Stimulated activated CD4-positive, alpha-beta T cell treated with anti-CD3 and anti-CD28 coated beads, Interleukin-2, amount 100 ng/mL, for 48 hours (primary cell): ENCODE data around the gene ZNF580.

Experiments used
- DNase-seq, 2 donors: peaks; one replicate each; pipeline ENCODE4 v3.0.0-alpha.2; 2020

ZNF580 gene

DNA sequence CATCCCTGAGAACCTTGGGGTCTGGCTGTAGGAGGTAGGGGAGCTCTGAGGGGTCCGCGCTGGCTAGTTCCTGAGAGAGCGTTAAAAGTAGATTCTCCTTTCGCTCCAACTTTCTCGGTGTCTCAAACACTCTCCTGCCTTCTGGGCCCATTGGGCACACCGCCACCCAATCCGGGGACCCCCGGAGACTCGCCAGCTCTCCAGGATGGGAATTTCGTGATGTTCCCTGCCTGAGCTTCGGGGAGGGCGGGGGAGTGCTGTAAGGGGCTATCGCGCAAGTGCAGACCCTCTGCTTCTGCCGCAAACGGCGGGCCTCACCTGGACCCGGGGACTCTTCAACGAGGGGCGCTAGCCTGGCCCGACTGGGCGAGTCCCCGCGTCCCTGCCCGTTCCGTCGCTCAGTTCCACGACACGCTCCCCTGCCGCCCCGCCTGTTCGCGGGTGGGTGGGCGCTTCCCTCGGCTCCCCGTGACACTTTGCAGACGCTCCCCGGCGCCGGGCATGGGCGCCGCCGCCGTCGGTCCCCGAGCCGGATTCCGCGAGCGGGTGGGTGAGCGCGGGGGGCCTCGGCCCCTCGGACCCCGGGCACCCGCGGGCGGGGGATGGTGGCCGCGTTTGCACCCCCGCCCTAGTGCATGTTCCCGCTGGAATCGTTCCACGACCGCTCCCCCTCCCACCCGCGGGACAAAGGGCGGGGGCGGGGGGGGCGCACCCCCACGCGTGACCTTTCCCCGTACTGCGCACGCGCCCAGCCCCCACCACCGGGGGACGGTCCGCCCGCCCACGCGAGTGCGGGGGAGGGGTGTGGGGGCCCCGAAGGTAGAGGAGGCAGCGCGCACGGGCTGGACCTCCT is 7.2 kb downstream of the ZNF580 start, which contains the start of gene CCDC106:
TSS of gene CCDC106 (plus strand) at position 481 of the 853 bp plus-strand sequence. CDS start 835 bp downstream, outside the sequence.
- no peak for DNase-seq

DNA sequence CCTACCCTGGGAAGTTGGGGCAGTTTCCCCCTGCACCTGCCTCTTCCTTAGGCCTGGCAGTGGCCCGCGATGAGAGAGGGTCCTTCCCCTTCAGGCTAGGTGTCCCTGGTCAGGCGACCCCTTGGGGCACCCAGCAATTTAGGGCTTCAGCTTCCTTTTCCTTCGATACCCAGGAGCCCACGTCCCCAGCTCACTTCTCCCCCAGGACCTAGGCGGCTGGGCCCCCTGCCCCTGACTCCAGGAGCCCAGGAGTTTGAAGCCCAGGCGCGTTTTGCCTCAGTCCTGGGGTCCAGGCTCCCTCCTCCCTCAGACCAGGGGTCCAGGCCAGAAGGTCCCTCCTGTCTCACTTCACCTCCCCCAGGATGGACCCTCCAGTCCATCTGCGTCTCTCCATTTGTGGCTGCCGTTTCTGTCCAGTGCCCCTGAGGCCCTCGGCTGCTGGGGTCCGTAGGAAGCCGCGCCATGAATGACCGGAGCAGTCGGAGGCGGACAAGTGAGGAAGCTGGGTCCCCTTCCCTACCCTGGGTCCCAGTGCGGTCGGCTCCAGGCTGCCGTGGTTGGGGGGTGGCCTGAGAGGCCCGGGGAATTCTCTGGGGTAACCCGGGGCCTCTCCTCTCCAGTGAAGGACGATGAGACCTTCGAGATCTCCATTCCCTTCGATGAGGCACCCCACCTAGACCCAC is 7.9 kb downstream of the ZNF580 start:
- DNase-seq, result no peak

DNA sequence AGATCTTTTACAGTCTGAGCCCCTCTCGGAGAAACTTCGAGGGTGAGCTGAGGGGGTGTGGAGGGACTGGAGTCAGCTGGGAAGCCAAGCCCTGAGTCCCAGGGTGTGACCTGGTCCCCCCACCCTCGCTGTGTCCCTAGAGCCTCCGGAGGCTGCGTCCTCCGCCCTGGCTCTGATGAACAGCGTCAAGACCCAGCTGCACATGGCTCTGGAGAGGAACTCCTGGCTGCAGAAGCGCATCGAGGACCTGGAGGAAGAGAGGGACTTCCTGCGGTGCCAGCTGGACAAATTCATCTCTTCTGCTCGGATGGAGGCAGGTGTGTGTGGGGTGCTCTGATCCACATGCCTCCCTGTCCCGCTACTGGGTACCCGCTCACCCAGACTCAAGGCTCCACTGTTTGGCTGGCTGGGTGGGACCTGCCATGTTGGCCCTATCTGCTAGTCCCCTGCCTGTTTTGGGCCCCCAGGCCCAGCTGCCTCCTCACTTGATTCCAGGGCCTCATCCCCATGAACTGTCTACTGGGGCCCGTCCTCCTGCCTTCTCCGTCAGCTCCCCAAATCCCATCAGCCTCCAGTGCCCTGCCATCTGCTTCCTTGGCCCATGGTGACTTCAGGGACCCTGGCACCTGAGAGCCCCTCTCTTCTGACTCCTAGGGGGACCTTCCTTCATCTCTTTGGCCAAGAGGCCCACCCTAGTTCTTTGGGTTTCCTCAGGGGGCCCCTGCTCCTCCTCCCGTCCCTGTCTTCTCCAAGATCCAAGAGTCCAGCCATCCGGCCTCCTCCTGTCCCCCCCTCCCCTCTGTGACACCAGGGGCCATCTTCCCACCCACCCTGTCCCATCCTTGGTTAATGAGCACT is 8.7 kb downstream of the ZNF580 start:
- DNase-seq, result no peak

DNA sequence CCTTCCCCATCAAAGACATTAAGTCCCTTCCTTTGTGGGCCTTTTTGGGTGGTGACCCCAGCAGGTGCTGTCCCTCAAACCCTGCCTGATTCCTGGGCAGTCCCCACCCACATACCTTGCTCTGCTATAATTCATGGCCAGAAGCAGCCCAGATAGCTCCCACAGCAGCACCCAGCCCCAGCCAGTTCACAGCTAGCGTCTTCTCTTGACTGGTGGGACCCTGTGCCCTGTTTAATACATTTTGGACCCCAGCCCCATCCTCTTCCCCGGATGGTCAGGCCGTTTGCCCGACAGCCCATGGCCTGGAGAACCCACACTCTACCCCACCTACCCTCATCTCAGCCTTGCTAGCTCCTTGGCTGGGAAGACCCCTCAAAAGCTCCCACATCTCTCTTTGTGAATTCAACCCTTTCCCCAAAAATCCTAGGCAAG is 9.3 kb downstream of the ZNF580 start:
- no peak for DNase-seq

DNA sequence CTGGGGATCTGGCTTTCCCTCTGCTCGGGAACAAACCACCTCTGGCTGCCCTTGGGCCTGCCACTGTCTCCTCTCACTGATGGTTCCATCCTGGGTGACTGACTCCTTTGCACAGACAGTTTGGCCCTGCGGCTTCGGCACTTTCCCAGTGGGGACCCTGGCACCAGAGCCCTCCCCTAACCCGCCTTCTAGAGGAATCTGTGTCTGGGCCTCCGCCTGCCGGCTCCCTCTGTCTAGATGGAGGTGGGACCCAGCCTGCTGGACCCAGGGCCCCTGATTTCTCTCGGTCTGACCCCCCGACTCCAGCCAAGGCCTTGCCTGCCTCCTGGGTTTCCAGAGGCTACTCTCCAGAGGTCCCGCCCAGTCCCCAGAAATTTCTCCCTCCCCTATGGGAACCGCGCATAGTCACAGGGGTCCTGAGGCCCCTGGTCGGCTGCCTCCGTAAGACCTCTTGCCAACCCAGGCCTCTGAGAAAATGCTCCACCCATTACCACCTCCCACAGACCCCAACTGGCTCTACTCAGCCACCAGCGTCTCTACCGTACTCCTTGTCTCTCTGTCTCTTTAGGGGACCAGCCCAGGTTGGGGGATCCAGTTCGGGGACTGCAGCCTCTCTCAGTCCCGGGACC is 9.9 kb downstream of the ZNF580 start:
- no peak for DNase-seq

DNA sequence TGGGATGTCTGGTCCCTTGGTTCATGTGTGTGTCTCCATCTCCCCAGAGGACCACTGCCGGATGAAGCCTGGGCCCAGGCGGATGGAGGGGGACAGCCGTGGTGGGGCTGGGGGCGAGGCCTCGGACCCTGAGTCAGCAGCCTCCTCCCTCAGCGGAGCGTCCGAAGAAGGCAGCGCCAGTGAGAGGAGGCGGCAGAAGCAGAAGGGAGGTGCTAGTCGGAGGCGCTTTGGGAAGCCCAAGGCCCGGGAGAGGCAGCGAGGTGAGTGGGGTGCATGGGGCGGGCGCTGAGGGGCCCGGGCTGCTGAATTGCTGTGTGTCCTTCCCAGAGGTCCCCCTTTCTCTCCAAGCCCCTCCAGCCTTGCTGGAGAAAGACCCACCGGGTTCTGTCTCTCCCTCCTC is 10.4 kb downstream of the ZNF580 start:
- no peak for DNase-seq

DNA sequence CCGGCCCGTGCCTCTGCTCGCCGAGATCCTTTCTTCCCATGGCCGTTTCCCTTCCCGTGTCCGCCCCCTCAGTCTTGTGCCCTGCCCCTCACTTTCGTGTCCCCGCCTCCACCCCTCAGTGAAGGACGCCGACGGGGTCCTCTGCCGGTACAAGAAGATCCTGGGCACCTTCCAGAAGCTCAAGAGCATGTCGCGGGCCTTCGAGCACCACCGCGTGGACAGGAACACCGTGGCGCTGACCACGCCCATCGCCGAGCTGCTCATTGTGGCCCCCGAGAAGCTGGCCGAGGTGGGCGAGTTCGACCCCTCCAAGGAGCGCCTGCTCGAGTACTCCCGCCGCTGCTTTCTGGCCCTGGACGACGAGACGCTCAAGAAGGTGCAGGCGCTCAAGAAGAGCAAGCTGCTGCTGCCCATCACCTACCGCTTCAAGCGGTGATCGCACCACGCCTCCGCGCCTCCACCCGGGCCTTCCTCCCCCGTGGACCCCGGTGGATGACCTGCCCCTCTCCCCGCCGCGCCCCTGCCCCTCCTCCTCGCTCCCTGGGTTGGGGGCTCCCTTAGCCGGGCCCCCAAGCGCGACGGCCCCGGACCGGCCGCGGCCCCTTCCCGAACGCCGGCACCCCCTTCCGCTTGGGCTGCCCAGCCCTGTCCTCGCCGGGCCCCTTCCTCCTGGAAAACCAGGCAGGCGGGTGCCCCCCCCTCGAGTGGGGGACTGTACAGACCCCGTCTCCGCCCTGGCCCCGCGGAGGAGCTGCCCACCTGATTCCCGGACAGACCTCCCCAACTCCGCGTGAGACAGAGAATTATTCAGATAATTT is 11.7 kb downstream of the ZNF580 start:
- DNase-seq, result no peak

DNA sequence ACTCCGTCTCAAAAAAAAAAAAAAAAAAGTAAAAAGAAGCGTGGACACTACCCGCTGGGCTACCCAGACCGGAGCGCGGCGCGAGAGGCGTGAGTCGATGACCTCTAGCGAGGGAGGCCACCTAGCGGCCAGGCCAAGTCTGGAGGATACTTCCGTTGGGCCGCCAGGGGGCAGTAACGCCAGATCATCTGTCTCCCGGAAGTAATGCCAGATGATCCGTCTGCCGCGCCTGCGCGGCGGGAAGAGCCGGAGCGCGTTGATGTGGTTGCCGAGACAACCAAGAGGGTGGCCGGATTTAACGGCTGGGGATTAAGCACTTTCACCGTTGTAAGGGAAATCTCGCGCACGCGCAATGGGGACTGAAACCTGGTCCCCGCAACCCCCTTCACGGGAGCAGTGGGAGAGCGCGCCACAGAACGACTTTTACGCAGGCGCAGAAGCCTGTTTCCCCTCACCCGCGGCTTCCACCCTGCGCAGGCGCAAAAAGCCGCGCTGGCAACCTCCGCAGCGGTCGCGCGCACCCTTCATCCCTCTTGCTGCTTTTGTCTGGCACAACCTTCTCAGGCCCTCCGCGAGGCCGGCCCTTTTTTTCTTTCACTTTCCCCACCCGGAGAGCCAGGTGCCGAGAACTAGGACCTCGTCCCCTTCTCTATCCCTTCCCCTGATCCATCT is 13.0 kb downstream of the ZNF580 start:
- peak; percentile 93 to 97 for DNase-seq

DNA sequence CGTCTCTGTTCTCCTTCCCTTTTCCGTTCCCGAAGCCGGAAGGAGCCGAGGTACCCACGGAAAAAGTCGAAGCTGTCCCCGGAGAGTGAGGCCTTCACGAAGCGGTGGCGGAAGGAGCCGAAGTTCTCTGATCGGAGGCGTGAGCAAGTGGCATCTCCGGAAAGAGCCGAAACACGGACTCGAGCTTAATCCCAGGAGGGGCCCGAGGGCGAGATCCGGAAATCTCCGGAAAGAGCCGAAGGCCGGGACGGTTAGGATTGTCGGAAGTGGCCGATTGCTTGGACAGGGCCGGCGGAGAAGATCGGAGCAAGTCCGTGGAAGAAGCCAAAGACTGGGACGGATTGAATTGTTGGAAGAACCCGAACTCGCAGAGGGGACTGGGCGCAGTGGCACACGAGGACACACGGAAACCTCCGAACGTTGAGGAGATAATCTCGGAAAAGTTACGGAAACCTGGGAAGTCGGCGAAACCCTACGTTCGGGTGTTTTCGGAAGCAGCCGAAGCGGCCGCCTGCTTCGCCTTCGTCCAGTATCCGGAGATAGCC is 13.6 kb downstream of the ZNF580 start:
- peak; percentile 96 to 98 for DNase-seq

DNA sequence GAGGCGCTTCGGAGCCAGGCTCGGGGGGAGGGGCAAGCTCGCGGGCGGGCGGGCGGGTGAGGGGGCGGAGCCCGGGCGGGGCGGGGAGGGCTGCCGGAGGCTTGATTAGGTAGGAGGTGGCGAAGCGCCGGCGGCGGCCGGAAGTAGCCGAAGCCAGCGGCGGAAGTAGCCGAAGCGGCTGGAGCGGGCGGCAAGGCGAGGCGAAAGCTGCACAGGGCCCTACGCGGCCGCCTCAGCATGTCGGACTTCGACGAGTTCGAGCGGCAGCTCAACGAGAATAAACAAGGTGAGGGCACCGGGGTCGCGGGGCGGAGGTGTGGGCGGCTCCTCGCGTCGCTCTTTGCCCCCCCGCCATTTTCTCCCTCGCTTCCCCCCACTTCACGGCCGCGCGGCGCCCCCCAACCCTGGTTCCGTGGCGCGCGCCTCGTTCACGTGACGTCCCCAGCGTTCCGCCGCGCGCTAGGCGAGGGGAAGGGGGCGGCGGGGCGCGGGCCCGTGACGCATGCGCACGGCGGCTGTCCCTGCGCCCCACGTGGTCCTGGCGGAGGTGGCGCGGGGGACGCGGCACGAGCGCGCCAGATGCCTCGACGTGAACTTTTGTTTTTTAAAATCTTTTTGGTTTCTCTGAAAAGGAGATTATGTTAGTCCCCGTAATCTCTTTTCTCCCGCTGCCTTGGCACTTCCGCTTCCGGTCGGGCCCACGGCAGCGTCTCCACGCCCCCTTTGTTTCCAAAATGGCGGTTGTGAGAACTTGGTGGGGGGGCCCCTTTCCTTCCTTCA is 14.3 kb downstream of the ZNF580 start, which contains the start of gene U2AF2:
TSS of gene U2AF2 (plus strand) at position 168 of the 780 bp plus-strand sequence. CDS start at position 238, 70 bp downstream.
- peak; percentile 96 to 97 for DNase-seq

DNA sequence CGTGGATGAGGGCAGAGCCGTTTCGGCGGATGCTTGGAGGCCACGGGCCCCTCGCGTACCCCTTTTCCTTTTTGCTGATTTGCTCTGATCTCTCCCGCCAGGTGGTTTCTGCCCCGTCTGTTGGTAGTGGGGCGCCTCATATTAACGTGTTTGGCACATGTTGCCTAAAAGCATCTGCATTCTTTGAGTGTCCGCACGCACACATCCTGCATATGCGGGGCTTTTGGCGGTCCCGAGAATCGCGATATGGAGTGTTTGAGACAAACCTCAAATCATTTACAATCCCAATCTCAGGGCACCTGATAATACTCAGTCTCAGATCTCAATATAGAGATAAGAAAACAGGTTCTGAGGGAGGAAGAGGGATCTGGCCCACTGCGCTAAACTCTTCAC is 14.8 kb downstream of the ZNF580 start:
- no peak for DNase-seq

DNA sequence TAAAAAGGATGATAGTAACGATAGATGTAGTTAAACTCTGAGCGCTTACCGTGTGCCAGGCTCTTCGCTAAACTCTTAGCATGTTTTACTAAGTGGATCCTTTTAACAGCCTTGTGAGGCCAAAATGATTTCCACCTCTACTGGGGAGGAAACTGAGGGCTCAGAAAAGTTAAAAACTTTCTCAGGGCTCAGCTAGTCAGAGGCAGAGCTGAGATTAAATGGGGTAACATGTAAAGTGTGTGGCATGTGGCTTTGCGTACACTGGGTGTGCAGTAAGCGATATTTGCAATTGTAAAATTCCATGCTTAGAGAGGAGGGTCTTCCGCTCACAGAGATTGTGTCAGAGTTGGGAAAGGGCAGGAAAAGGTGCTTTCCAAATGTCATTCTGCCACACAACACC is 15.8 kb downstream of the ZNF580 start:
- DNase-seq, result no peak

DNA sequence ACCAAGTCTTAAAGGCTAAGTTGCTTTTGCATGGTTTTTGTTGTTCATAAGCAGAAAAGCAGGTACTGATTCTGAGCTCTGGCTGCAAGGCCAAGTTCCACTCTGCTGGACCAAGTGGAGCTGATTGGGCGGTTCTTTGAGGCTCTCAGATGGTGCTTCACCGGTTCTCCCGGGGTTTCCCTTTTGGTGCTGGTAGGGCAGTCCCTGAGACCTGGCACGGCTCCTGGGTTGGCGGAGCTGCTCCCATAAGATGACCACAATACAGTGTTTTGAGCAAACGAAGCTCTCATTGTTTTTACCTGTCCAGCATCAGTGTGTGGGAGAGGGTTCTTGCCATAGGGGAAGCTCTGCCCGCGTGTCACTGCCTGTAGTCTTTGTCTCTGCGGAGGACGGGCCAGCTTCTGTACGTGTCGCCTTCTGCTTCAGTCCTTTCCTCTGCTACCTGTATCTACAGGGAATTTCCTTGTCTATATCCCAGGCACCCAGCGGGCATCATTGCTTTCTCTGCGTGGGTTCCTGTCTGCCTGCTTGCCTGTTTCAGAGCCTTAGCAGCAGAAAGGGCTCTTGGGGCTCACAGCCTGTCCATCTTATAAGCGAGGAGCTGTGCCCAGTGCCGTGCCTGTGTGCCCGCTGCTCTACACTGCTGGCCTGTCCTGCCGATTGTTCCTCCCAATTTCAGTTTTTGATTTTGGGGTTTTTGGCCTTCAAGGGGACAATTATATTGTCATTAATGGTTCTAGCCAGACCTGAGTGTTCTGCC is 16.4 kb downstream of the ZNF580 start:
- DNase-seq, result no peak

DNA sequence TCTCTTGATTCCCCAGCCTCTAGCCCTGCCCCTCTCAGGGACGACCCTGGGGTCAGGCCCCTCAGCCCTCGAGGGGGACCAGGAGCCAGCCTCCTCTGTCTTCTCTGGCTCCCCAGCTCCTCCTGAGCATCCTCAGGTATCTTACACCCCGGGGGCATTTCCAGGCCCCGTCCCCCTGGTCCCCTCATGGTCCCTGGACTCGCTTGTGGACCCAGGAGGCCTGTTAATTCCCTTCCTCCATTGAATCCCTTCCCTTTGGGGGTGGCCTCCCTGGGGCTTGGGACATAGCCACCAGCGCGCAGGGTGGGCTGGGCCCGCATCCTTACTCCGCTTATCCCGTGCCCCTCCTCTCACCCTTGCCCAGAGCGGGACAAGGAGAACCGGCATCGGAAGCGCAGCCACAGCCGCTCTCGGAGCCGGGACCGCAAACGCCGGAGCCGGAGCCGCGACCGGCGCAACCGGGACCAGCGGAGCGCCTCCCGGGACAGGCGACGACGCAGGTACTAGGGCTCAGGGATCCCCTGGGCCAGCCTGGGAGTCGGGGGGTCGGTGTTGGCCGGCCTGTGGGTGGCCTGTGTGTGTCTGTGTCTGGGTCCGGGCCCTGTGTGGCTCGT is 18.2 kb downstream of the ZNF580 start:
- DNase-seq, result no peak

DNA sequence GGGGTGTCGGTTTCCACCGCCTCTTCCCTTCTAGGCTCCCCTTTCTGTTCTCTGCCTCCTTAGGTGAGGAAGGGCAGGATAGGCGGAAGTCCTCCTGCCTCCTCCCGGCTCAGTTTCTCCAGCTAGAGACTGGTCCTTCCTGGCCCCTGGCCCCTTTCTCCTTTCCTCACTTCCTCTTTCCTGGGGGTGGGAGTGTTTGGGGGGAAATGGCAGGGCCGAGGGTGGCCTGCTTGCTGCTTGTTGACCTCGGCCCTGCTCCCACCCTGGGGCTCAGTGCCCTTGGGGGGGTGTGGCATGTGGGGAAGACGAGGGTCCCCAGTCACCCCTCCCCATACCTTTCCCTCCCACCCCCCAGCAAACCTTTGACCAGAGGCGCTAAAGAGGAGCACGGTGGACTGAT is 19.0 kb downstream of the ZNF580 start:
- no peak for DNase-seq

DNA sequence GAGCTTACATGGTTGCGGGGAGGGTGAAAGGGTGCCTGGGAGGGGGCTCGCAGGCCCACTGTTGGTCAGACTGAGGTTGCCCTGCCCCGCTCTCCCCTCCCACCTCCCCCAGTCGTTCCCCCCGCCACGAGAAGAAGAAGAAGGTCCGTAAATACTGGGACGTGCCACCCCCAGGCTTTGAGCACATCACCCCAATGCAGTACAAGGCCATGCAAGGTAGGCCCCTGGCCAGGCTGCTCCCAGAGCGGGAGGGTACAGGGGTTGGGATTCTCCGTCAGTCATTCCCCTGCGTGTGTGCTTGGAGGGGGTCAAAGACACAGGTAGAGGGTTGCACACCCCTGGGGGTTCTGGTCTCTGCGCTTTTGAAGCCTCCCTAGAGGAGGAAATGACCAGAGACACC is 19.6 kb downstream of the ZNF580 start:
- no peak for DNase-seq

DNA sequence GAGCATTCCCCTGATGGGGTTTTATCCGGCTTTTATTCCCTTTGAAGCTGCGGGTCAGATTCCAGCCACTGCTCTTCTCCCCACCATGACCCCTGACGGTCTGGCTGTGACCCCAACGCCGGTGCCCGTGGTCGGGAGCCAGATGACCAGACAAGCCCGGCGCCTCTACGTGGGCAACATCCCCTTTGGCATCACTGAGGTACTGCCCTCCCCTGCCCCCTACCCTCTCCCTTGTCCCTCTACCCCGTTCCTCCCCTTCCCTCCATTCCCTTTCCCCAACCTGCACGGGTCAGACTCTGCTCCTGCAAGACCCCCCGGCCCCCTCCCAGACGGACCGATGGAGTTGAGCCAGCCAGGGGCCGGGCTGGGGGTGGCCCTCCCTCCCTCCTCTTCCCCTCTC is 20.2 kb downstream of the ZNF580 start:
- no peak for DNase-seq

DNA sequence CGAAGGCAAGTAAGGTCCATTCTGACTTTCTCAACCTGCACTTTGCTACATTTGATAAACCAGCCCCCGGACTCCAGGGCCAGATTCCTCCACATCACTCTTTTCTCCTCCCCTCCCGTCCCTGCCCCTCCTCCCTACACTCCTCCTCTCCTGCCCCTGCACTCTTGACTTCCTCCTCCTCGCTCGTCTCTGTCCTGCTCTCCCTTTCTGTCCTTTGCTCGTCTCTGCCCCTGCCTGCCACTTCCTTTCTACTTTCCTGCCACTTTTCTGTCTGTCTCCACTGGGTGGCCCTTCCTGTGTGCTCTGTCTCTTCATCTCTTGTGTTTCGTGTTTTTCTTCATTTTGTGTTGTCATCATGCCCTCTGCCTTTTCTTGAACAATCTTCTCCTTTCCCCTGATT is 21.0 kb downstream of the ZNF580 start:
- no peak for DNase-seq
